Endothelial cell of umbilical vein (primary cell): ENCODE measurements around the gene ACOX1. TPM values are rescaled to one million over a fixed set of nuclear protein-coding genes. Genes with fewer than 3 reads are reported as not detected.

Source experiments
- BruUV-seq: library from RNA; stranded (reverse); fragments of 400-500 nt; replicated peaks from 2 replicates; lab custom pipeline; 2021; lab: Mats Ljungman, UMichigan
- CTCF ChIA-PET: fragments of 300-600, 350-600 bp; sonication (Branson Sonifier 250); formaldehyde crosslinking; loops from one replicate; lab custom pipeline; 2021; ENCODE audit warnings: antibody characterized with exemption, inconsistent platforms; lab: Charles Lee
- POLR2A ChIA-PET: fragments of 300-600, 350-600 bp; sonication (Branson Sonifier 250); formaldehyde crosslinking; loops from one replicate; lab custom pipeline; 2021; ENCODE audit warnings: antibody characterized with exemption, inconsistent platforms; lab: Charles Lee
- DNase-seq: peaks from one replicate; pipeline ENCODE4 v3.0.0-alpha.2; 2011; ENCODE audit warnings: low read depth, low spot score
- FAIRE-seq: peaks from 2 replicates; lab custom pipeline; 2011; peaks lifted over from hg19 to GRCh38; lab: Jason Lieb, UNC
- H2AFZ ChIP-seq: 2 replicates; pipeline ENCODE4 v1.6.0; 2012; ENCODE audit warnings: low read depth, low read length, control low read depth, inconsistent platforms
- H3K27ac ChIP-seq: 2 replicates; pipeline ENCODE4 v1.5.1; 2011; ENCODE audit warnings: low read depth, mild to moderate bottlenecking, control low read depth, low read length, moderate library complexity; ENCODE audit not compliant: insufficient read depth
- H3K27me3 ChIP-seq, 2 experiments: 2 replicates each; pipeline versions ENCODE4 v1.6.0 to v1.6.1; 2011; ENCODE audit warnings: low read length in 2 of 2, mixed read lengths in 1 of 2; ENCODE audit not compliant: control insufficient read depth in 2 of 2, insufficient read depth in 2 of 2
- H3K36me3 ChIP-seq, 2 experiments: 2 replicates in 1 of 2; 3 replicates in 1 of 2; pipeline ENCODE4 v1.5.1; 2011; ENCODE audit warnings: low read length in 2 of 2, mild to moderate bottlenecking in 1 of 2, moderate library complexity in 1 of 2; ENCODE audit not compliant: control insufficient read depth in 2 of 2, insufficient read depth in 2 of 2; ENCODE audit errors: extremely low read depth in 1 of 2
- H3K4me1 ChIP-seq: 3 replicates; pipeline ENCODE4 v1.5.1; 2011; ENCODE audit warnings: mild to moderate bottlenecking, low read length; ENCODE audit not compliant: control insufficient read depth, insufficient read depth; ENCODE audit errors: extremely low read depth
- H3K4me2 ChIP-seq: 2 replicates; pipeline ENCODE4 v1.6.1; 2011; ENCODE audit warnings: low read length, control low read depth, mixed read lengths; ENCODE audit not compliant: insufficient read depth
- H3K4me3 ChIP-seq, 3 experiments: fragments of 200-600 bp in 1 of 3; sonication (generic), shearing (Covaris generic) in 1 of 3; replicated peaks in 1 of 3; 2 replicates each; pipeline ENCODE4 v1.5.1; 2011 to 2016; ENCODE audit warnings: control low read depth in 3 of 3, low read length in 3 of 3, mild to moderate bottlenecking in 2 of 3, inconsistent platforms in 1 of 3, low read depth in 1 of 3, moderate library complexity in 1 of 3; ENCODE audit not compliant: insufficient read depth in 1 of 3
- H3K79me2 ChIP-seq: 2 replicates; pipeline ENCODE4 v1.6.0; 2012; ENCODE audit warnings: low read length, inconsistent platforms; ENCODE audit not compliant: control insufficient read depth, insufficient read depth
- H3K9ac ChIP-seq: replicated peaks from 2 replicates; pipeline ENCODE3; 2011; ENCODE audit warnings: low read length, control low read depth; ENCODE audit not compliant: insufficient read depth; ENCODE audit errors: extremely low read depth
- H3K9me1 ChIP-seq: replicated peaks from 3 replicates; pipeline ENCODE4 v1.6.0; 2011; ENCODE audit warnings: mild to moderate bottlenecking, low read length; ENCODE audit not compliant: control insufficient read depth, insufficient read depth; ENCODE audit errors: extremely low read depth
- H3K9me3 ChIP-seq: replicated peaks from 2 replicates; pipeline ENCODE4 v1.5.1; 2012; ENCODE audit warnings: low read length, inconsistent platforms; ENCODE audit not compliant: control insufficient read depth, insufficient read depth
- H4K20me1 ChIP-seq: replicated peaks from 2 replicates; pipeline ENCODE3; 2011; ENCODE audit warnings: mild to moderate bottlenecking, low read length; ENCODE audit not compliant: control insufficient read depth, insufficient read depth; ENCODE audit errors: extremely low read depth
- EZH2 ChIP-seq: IDR thresholded peaks from 2 replicates; pipeline ENCODE4 v1.6.1; 2012; ENCODE audit warnings: borderline replicate concordance, low read depth, mild to moderate bottlenecking, moderate library complexity, low read length, inconsistent platforms; ENCODE audit not compliant: severe bottlenecking
- GATA2 ChIP-seq: IDR thresholded peaks from 2 replicates; pipeline ENCODE4 v1.7.0; 2011; ENCODE audit warnings: low read depth, mild to moderate bottlenecking, moderate library complexity, mixed read lengths, low read length; ENCODE audit not compliant: insufficient read length, insufficient read depth
- JUN ChIP-seq: IDR thresholded peaks from 2 replicates; pipeline ENCODE4 v1.6.1; 2011; ENCODE audit warnings: borderline replicate concordance, low read depth; ENCODE audit not compliant: insufficient read length, insufficient read depth
- MYC ChIP-seq: IDR thresholded peaks from one replicate; pipeline ENCODE4 v1.6.1; 2011; ENCODE audit warnings: mild to moderate bottlenecking, low read depth, low read length
- POLR2A ChIP-seq: IDR thresholded peaks from 2 replicates; pipeline ENCODE4 v1.6.1; 2012; ENCODE audit warnings: low read depth, mild to moderate bottlenecking, control low read depth, low read length
- dilution Hi-C: fragments of 300-500 bp; cut with MboI; formaldehyde crosslinking; loops from one replicate; pipeline ENCODE4 v1.15.0; 2019; ENCODE audit warnings: low sequenced_read_pairs; ENCODE audit not compliant: extremely low pct_ligation_motif_present
- intact Hi-C: fragments of 100-400 bp; cut with micrococcal nuclease; formaldehyde crosslinking; loops from one replicate; pipeline ENCODE4 v1.10.0; 2022
- polyA plus RNA-seq, 4 experiments: library from polyadenylated mRNA; depleted of rRNA in 3 of 4; stranded (reverse) in 3 of 4; unstranded in 1 of 4; fragments of >200 nt; gene quantifications; 2 replicates each; pipeline versions ENCODE4 v1.2.1 to v1.2.3, GENCODE V29; 2011 to 2012; ENCODE audit warnings: missing spikeins in 1 of 4
- total RNA-seq: library from RNA; stranded (reverse); gene quantifications from 2 replicates; pipeline ENCODE4 v1.2.3, GENCODE V29; 2021
- TF ChIP-seq, protein P1 (sequence below), 2 donors: IDR thresholded peaks; 1 replicate in 1 of 2; 2 replicates in 1 of 2; pipeline ENCODE4 v1.5.1; 2011; ENCODE audit warnings: low read length in 2 of 2, mild to moderate bottlenecking in 2 of 2, moderate library complexity in 2 of 2, control low read depth in 1 of 2, inconsistent platforms in 1 of 2, low read depth in 1 of 2; ENCODE audit not compliant: insufficient read depth in 1 of 2; ENCODE audit errors: extremely low read depth in 1 of 2

The ACOX1 gene
- total and polyA plus RNA-seq, 2 donors (not counting 3 experiments of a cell fraction or from before 2014, with no cell fraction given), result 17.9 to 45.1 TPM

DNA sequence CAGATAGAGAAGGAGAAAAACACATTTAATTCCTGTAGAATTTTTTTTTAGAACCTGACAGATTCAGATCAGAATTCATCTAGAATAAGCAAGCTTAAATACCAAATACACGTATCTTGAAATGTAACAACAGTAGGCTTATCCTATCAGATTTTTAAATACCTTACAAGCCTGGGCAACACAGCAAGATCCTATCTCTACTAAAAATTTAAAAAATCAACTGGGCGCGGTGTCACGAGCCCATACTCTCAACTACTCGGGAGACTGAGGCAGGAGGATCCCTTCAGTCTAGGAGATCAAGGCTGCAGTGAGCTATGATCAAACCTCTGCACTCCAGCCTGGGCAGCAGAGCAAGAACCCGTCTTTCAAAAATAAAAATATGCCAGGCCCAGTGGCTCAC, 13.5 kb downstream of the ACOX1 start:
- TF ChIP-seq POLR2A (no peak), EZH2 (no peak), JUN (no peak), GATA2 (no peak), MYC (no peak)
- TF ChIP-seq, protein P1, sequence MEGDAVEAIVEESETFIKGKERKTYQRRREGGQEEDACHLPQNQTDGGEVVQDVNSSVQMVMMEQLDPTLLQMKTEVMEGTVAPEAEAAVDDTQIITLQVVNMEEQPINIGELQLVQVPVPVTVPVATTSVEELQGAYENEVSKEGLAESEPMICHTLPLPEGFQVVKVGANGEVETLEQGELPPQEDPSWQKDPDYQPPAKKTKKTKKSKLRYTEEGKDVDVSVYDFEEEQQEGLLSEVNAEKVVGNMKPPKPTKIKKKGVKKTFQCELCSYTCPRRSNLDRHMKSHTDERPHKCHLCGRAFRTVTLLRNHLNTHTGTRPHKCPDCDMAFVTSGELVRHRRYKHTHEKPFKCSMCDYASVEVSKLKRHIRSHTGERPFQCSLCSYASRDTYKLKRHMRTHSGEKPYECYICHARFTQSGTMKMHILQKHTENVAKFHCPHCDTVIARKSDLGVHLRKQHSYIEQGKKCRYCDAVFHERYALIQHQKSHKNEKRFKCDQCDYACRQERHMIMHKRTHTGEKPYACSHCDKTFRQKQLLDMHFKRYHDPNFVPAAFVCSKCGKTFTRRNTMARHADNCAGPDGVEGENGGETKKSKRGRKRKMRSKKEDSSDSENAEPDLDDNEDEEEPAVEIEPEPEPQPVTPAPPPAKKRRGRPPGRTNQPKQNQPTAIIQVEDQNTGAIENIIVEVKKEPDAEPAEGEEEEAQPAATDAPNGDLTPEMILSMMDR (IDR thresholded peaks at IDR 0.05; ENCODE audit: extremely low read depth in 1 of 2, insufficient read depth in 1 of 2, low read depth in 1 of 2, low read length in 2 of 2), result no peak
- no peaks in the 10 kb centered on the region for H3K9me3 ChIP-seq
- POLR2A ChIA-PET, result no interaction called here
- H3K9me1 ChIP-seq, result no peaks in the 10 kb centered on the region
- H3K36me3 ChIP-seq, result peaks cover 0 to 4% of the 10 kb centered on the region in 2 experiments
- H3K27ac ChIP-seq, result no peak overlapping the region
- no peak overlapping the region for H2AFZ ChIP-seq
- CTCF ChIA-PET, result interaction anchor here (0.9 to 1.1 kb wide), 2 partner anchors 14 to 19 kb away, joined by 3 read pairs; no protein-coding TSS in a partner anchor
- intact Hi-C loops, result no loop called here
- no peak overlapping the region for H3K9ac ChIP-seq
- no peaks in the 10 kb centered on the region for H4K20me1 ChIP-seq
- H3K4me2 ChIP-seq, result no peak overlapping the region
- FAIRE-seq, result no peak
- DNase-seq, result no peak
- no peaks in the 10 kb centered on the region for H3K27me3 ChIP-seq
- peaks cover 12% of the 10 kb centered on the region for H3K79me2 ChIP-seq
- H3K4me3 ChIP-seq, result no peak overlapping the region
- dilution Hi-C loops, result no loop called here
- no TSS peak for BruUV-seq
- H3K4me1 ChIP-seq, result peaks cover 13% of the 10 kb centered on the region
